Spleen (tissue), 11 donors: Measurements from ENCODE around the gene SETD7. TPM values are rescaled to one million over a fixed set of nuclear protein-coding genes. Genes with fewer than 3 reads are reported as not detected.

Experiments
- DNase-seq: peaks from one replicate; pipeline ENCODE4 v3.0.0-alpha.2; 2020
- H3K27ac ChIP-seq, 8 donors: fragments of 200-600 bp; sonication (generic) in 7 of 8; 1 replicate in 4 of 8; 2 replicates in 4 of 8; pipeline versions ENCODE4 v1.5.0 to v1.8.0; 2016 to 2021; ENCODE audit warnings: inconsistent platforms in 4 of 8, mild to moderate bottlenecking in 4 of 8, moderate library complexity in 1 of 8
- H3K27me3 ChIP-seq, 7 donors: fragments of 200-600 bp; sonication (generic) in 6 of 7; replicated peaks in 1 of 7; 1 replicate in 4 of 7; 2 replicates in 3 of 7; pipeline versions ENCODE4 v1.5.0 to v1.8.0; 2016 to 2021; ENCODE audit warnings: inconsistent platforms in 3 of 7, mild to moderate bottlenecking in 1 of 7
- H3K36me3 ChIP-seq, 6 donors: fragments of 200-600 bp; sonication (generic) in 5 of 6; 1 replicate in 4 of 6; 2 replicates in 2 of 6; pipeline versions ENCODE4 v1.5.0 to v1.8.0; 2016 to 2021; ENCODE audit warnings: inconsistent platforms in 2 of 6
- H3K4me1 ChIP-seq, 6 donors: fragments of 200-600 bp; sonication (generic) in 5 of 6; 1 replicate in 3 of 6; 2 replicates in 3 of 6; pipeline versions ENCODE4 v1.5.0 to v1.8.0; 2016 to 2021; ENCODE audit warnings: inconsistent platforms in 3 of 6
- H3K4me3 ChIP-seq, 8 donors: fragments of 200-600 bp; sonication (generic) in 7 of 8; 1 replicate in 4 of 8; 2 replicates in 4 of 8; pipeline versions ENCODE4 v1.5.0 to v1.8.0; 2016 to 2021; ENCODE audit warnings: inconsistent platforms in 4 of 8, mild to moderate bottlenecking in 4 of 8, moderate library complexity in 2 of 8
- H3K9me3 ChIP-seq, 8 donors: fragments of 200-600 bp; sonication (generic) in 7 of 8; 1 replicate in 4 of 8; 2 replicates in 4 of 8; pipeline versions ENCODE4 v1.5.0 to v1.8.0; 2016 to 2021; ENCODE audit warnings: inconsistent platforms in 4 of 8
- POLR2A ChIP-seq, 3 donors: fragments of 450-650 bp; IDR thresholded peaks; one replicate each; pipeline ENCODE4 v1.5.1; 2017; ENCODE audit warnings: antibody characterized with exemption in 3 of 3, mild to moderate bottlenecking in 1 of 3
- POLR2AphosphoS5 ChIP-seq, 3 donors: sonication (generic); formaldehyde crosslinking; IDR thresholded peaks; one replicate each; pipeline ENCODE4 v1.5.1; 2017; ENCODE audit warnings: antibody characterized with exemption in 3 of 3
- WGBS, 5 donors: extraction: QIAGEN DNeasy Blood & Tissue Kit in 3 of 5; methylation state at CpG; one replicate each; pipeline versions ENCODE4 v1.1.5 to v1.1.7; 2013 to 2018; 5-methylcytosine and 5-hydroxymethylcytosine counted together
- intact Hi-C: fragments of 100-400 bp; cut with DNase I; formaldehyde crosslinking; loops from one replicate; pipeline ENCODE4 v1.15.0; 2023; ENCODE audit warnings: low total_unique reads
- polyA plus RNA-seq, 3 donors: library from polyadenylated mRNA; stranded (reverse); fragments of 200-250 nt; gene quantifications; one replicate each; pipeline ENCODE4 v1.2.1, GENCODE V29; 2013
- total RNA-seq, 7 donors: library from RNA; depleted of rRNA in 3 of 7; stranded (reverse); fragments of >200 nt in 3 of 7; fragmentation: NEBNext Ultra II Directional in 4 of 7; extraction: Animal tissue kit (Norgen Biotek cat#: 25700) in 4 of 7; gene quantifications; one replicate each; pipeline versions ENCODE4 v1.1.0 to v1.2.1, GENCODE V29; 2016 to 2021
- TF ChIP-seq, protein P1 (sequence below), 11 experiments: fragments of 200-600 bp in 7 of 11; fragments of 450-650 bp in 4 of 11; sonication (generic) in 4 of 11; IDR thresholded peaks in 8 of 11; conservative IDR thresholded peaks in 3 of 11; 1 replicate in 7 of 11; 2 replicates in 4 of 11; pipeline versions ENCODE4 v1.4.0 to v1.8.0; 2016 to 2021; ENCODE audit warnings: antibody characterized with exemption in 11 of 11, inconsistent platforms in 4 of 11, mild to moderate bottlenecking in 1 of 11
- donor health status: healthy with polysubstance abuse.
- donor health status: DM: no; HTN: no; CAD: no; lungs with moderate emphysema.
- donor health status: DM: no; HTN: no; CAD: no.
- donor health status: Bipolar disorder and iron deficiency.
- donor health status: healthy.
- donor health status: DM: no; HTN: no; CAD: no.
- donor health status: DM: yes; HTN: yes; CAD: no.

The SETD7 gene
- total and polyA plus RNA-seq, 10 donors: 5.0 to 45.4 (median 30.8) TPM

- Histone ChIP-seq H3K4me3 (no peak overlapping the region), H3K27me3 (peaks cover 0 to 3% (median 0%) of the 10 kb centered on the region in 7 donors), H3K9me3 (no peaks in the 10 kb centered on the region), H3K27ac (no peak overlapping the region), H3K4me1 (no peaks in the 10 kb centered on the region), H3K36me3 (no peaks in the 10 kb centered on the region)
- WGBS, 5 donors: 74 to 96% (median 87%) methylated on average over 2 of the region's 2 CpGs
- intact Hi-C loops: no loop called here
- no peak for DNase-seq
- TF ChIP-seq, protein P1, sequence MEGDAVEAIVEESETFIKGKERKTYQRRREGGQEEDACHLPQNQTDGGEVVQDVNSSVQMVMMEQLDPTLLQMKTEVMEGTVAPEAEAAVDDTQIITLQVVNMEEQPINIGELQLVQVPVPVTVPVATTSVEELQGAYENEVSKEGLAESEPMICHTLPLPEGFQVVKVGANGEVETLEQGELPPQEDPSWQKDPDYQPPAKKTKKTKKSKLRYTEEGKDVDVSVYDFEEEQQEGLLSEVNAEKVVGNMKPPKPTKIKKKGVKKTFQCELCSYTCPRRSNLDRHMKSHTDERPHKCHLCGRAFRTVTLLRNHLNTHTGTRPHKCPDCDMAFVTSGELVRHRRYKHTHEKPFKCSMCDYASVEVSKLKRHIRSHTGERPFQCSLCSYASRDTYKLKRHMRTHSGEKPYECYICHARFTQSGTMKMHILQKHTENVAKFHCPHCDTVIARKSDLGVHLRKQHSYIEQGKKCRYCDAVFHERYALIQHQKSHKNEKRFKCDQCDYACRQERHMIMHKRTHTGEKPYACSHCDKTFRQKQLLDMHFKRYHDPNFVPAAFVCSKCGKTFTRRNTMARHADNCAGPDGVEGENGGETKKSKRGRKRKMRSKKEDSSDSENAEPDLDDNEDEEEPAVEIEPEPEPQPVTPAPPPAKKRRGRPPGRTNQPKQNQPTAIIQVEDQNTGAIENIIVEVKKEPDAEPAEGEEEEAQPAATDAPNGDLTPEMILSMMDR (IDR thresholded peaks at IDR 0.05 in 8 of 11, conservative IDR thresholded peaks at IDR 0.05 in 3 of 11): no peak
- no peak for TF ChIP-seq POLR2A (IDR thresholded peaks at IDR 0.05)
- TF ChIP-seq POLR2AphosphoS5 (IDR thresholded peaks at IDR 0.05): no peak
Measured at GRCh38 chr4:139584013-139584412, 28.0 kb upstream of the SETD7 start.

DNA sequence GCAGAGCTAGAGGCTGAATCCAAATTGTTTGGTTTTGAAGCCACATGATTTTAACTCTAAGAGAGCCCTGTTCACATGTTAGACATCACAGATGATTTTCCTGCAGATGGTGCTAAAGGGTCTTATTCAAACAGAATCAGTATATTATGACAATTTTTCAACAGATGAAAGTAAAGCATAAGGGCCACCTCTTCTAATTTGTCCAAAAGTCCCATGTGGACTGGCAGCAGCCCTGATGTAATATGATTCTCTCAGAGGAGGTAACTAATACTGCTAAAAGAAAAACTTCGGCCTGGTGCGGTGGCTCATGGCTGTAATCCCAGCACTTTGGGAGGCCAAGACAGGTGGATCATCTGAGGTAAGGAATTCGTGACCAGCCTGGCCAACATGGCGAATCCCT, 26.0 kb upstream of the SETD7 start:
- Histone ChIP-seq H3K4me1 (no peaks in the 10 kb centered on the region), H3K27ac (no peak overlapping the region), H3K36me3 (no peaks in the 10 kb centered on the region), H3K4me3 (no peak overlapping the region), H3K9me3 (no peaks in the 10 kb centered on the region), H3K27me3 (peaks cover 0 to 3% (median 0%) of the 10 kb centered on the region in 7 donors)
- intact Hi-C loops: no loop called here
- 73 to 98% (median 96%) methylated on average over 4 of the region's 4 CpGs for WGBS, 5 donors
- TF ChIP-seq POLR2A (IDR thresholded peaks at IDR 0.05) (no peak), POLR2AphosphoS5 (IDR thresholded peaks at IDR 0.05) (no peak)
- TF ChIP-seq, protein P1 (IDR thresholded peaks at IDR 0.05 in 8 of 11, conservative IDR thresholded peaks at IDR 0.05 in 3 of 11): no peak
- DNase-seq: no peak

DNA sequence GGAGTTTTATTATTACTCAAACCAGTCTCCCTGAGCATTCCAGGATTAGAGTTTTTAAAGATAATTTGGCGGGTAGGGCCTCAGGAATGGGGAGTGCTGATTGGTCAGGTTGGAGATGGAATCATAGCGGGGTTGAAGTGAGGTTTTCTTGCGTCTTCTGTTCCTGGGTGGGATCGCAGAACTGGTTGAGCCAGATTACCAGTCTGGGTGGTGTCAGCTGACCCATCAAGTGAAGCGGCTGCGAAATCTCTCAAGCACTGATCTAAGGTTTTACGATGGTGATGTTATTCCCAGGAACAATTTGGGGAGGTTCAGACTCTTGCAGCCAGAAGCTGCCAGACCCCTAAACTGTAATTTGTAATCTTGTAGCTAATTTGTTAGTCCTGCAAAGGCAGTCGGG, 25.1 kb upstream of the SETD7 start:
- no peaks in the 10 kb centered on the region for H3K9me3 ChIP-seq
- no peak overlapping the region for H3K4me3 ChIP-seq
- no peak overlapping the region for H3K27ac ChIP-seq
- no peaks in the 10 kb centered on the region for H3K36me3 ChIP-seq
- no peak for TF ChIP-seq POLR2AphosphoS5 (IDR thresholded peaks at IDR 0.05)
- no peak for TF ChIP-seq POLR2A (IDR thresholded peaks at IDR 0.05)
- TF ChIP-seq, protein P1 (IDR thresholded peaks at IDR 0.05 in 8 of 11, conservative IDR thresholded peaks at IDR 0.05 in 3 of 11): no peak
- intact Hi-C loops: no loop called here
- peaks cover 0 to 3% (median 0%) of the 10 kb centered on the region in 7 donors for H3K27me3 ChIP-seq
- no peaks in the 10 kb centered on the region for H3K4me1 ChIP-seq
- DNase-seq: no peak
- WGBS, 5 donors: 83 to 96% (median 95%) methylated on average over 7 to 8 of the region's 8 CpGs

GRCh38 chr4:139576219-139576618, 20.2 kb upstream of the SETD7 start:
- peaks cover 0 to 3% (median 0%) of the 10 kb centered on the region in 7 donors for H3K27me3 ChIP-seq
- H3K4me3 ChIP-seq: no peak overlapping the region
- H3K27ac ChIP-seq: no peak overlapping the region
- H3K4me1 ChIP-seq: no peaks in the 10 kb centered on the region
- intact Hi-C loops: no loop called here
- H3K9me3 ChIP-seq: no peaks in the 10 kb centered on the region
- H3K36me3 ChIP-seq: no peaks in the 10 kb centered on the region
- DNase-seq: no peak
- 88 to 91% (median 89%) methylated on average over 5 of the region's 5 CpGs for WGBS, 5 donors
- TF ChIP-seq POLR2AphosphoS5 (IDR thresholded peaks at IDR 0.05) (no peak), POLR2A (IDR thresholded peaks at IDR 0.05) (no peak)
- TF ChIP-seq, protein P1 (IDR thresholded peaks at IDR 0.05 in 8 of 11, conservative IDR thresholded peaks at IDR 0.05 in 3 of 11): no peak
